GM12891 (cell line): Measurements from ENCODE around the gene IDH3B.

ENCODE experiments used
- PAX5 ChIP-seq: IDR thresholded peaks from 2 replicates; pipeline ENCODE4 v1.6.1; 2011; ENCODE audit warnings: low read length, moderate library complexity, mild to moderate bottlenecking; ENCODE audit not compliant: insufficient read depth, severe bottlenecking
- POLR2A ChIP-seq: IDR thresholded peaks from 2 replicates; pipeline ENCODE4 v1.6.1; 2011; ENCODE audit warnings: low read depth, low read length, control low read depth
- POLR2AphosphoS5 ChIP-seq: IDR thresholded peaks from 2 replicates; pipeline ENCODE4 v1.6.1; 2011; ENCODE audit warnings: low read depth, low read length, control low read depth
- POU2F2 ChIP-seq: IDR thresholded peaks from 2 replicates; pipeline ENCODE4 v1.6.1; 2011; ENCODE audit warnings: low read depth, mild to moderate bottlenecking, control low read depth, low read length, moderate library complexity
- SPI1 ChIP-seq: IDR thresholded peaks from 2 replicates; pipeline ENCODE4 v1.6.1; 2011; ENCODE audit warnings: low read depth, low read length, control low read depth
- TAF1 ChIP-seq: IDR thresholded peaks from 2 replicates; pipeline ENCODE4 v1.6.1; 2011; ENCODE audit warnings: low read depth, low read length, control low read depth

- TF ChIP-seq TAF1: no peak
- no peak for TF ChIP-seq SPI1
- no peak for TF ChIP-seq POLR2A
- TF ChIP-seq POLR2AphosphoS5: no peak
- no peak for TF ChIP-seq POU2F2
- TF ChIP-seq PAX5: no peak
These were observed 16.0 kb upstream of the IDH3B start for GRCh38 chr20:2680046-2680445.
